Prostate gland (tissue), 2 donors: ENCODE measurements around the gene PCDHGB6.

Source experiments
- CTCF ChIP-seq, 4 experiments: fragments of 200-600 bp in 2 of 4; fragments of 450-650 bp in 2 of 4; sonication (generic) in 2 of 4; IDR thresholded peaks; 1 replicate in 3 of 4; 2 replicates in 1 of 4; pipeline ENCODE4 v1.5.1; 2016 to 2019; ENCODE audit warnings: antibody characterized with exemption in 4 of 4, mild to moderate bottlenecking in 2 of 4, moderate library complexity in 2 of 4
- POLR2A ChIP-seq: fragments of 450-650 bp; IDR thresholded peaks from one replicate; pipeline ENCODE4 v1.6.1; 2016; ENCODE audit warnings: antibody characterized with exemption, mild to moderate bottlenecking
- POLR2AphosphoS5 ChIP-seq: sonication (generic); formaldehyde crosslinking; IDR thresholded peaks from one replicate; pipeline ENCODE4 v1.6.1; 2017; ENCODE audit warnings: antibody characterized with exemption

- TF ChIP-seq CTCF (IDR thresholded peaks at IDR 0.05) (peak in 2 of 4 experiments; percentile 27 to 41), POLR2A (no peak), POLR2AphosphoS5 (peak; percentile 6)
These were observed 22.7 kb downstream of the PCDHGB6 start, which contains the start of gene PCDHGA12 for GRCh38 chr5:141430332-141431113.
